Lung (tissue), 12 donors: ENCODE measurements around the gene TM4SF1. TPM values are rescaled to one million over a fixed set of nuclear protein-coding genes. Genes with fewer than 3 reads are reported as not detected.
A peak's percentile ranks its signal among the peaks of the same experiment; 100 is the strongest.

Source experiments
- ATAC-seq: fragments of 200-7000 bp; cut with Tn5 transposase; one replicate; pipeline ENCODE4 v1.9.1; 2020; ENCODE audit warnings: moderate number of reproducible peaks; ENCODE audit not compliant: insufficient read depth, low FRiP score
- DNase-seq, 3 donors: peaks; one replicate each; pipeline ENCODE4 v3.0.0-alpha.2; 2013 to 2017
- H3K27ac ChIP-seq, 2 donors: one replicate each; pipeline ENCODE4 v1.5.1; 2013; ENCODE audit warnings: mild to moderate bottlenecking in 2 of 2, moderate library complexity in 2 of 2, control low read depth in 1 of 2, inconsistent platforms in 1 of 2, low read depth in 1 of 2, low read length in 1 of 2
- H3K27me3 ChIP-seq, 3 donors: one replicate each; pipeline ENCODE4 v1.5.1; 2013; ENCODE audit warnings: low read length in 2 of 3; ENCODE audit not compliant: control insufficient read depth in 3 of 3, insufficient read depth in 3 of 3
- H3K36me3 ChIP-seq, 4 donors: one replicate each; pipeline ENCODE4 v1.5.1; 2013; ENCODE audit warnings: low read length in 4 of 4, mild to moderate bottlenecking in 1 of 4, moderate library complexity in 1 of 4; ENCODE audit not compliant: control insufficient read depth in 4 of 4, insufficient read depth in 4 of 4
- H3K4me1 ChIP-seq, 5 donors: one replicate each; pipeline ENCODE4 v1.5.1; 2013; ENCODE audit warnings: low read length in 5 of 5, mild to moderate bottlenecking in 2 of 5, moderate library complexity in 1 of 5; ENCODE audit not compliant: control insufficient read depth in 5 of 5, insufficient read depth in 5 of 5
- H3K4me3 ChIP-seq: one replicate; pipeline ENCODE4 v1.5.1; 2013; ENCODE audit warnings: mild to moderate bottlenecking, control low read depth, moderate library complexity
- H3K9ac ChIP-seq, 2 donors: one replicate each; pipeline ENCODE4 v1.5.1; 2013; ENCODE audit warnings: low read length in 2 of 2, control low read depth in 1 of 2; ENCODE audit not compliant: insufficient read depth in 1 of 2
- H3K9me3 ChIP-seq, 4 donors: one replicate each; pipeline ENCODE4 v1.5.1; 2013; ENCODE audit warnings: low read length in 3 of 4, mild to moderate bottlenecking in 1 of 4, moderate library complexity in 1 of 4; ENCODE audit not compliant: control insufficient read depth in 4 of 4, insufficient read depth in 3 of 4
- CTCF ChIP-seq: IDR thresholded peaks from 2 replicates; pipeline ENCODE4 v1.5.1; 2012; ENCODE audit warnings: mild to moderate bottlenecking; ENCODE audit errors: control extremely low read depth, extremely low read depth
- WGBS, 2 donors: extraction: QIAGEN DNeasy Blood & Tissue Kit; methylation state at CpG; one replicate each; pipeline ENCODE4 v1.1.7; 2013; 5-methylcytosine and 5-hydroxymethylcytosine counted together
- polyA plus RNA-seq, 2 donors: library from polyadenylated mRNA; stranded (reverse); fragments of 200-250 nt; gene quantifications; one replicate each; pipeline ENCODE4 v1.2.1, GENCODE V29; 2013
- total RNA-seq, 2 donors: library from RNA; depleted of rRNA in 1 of 2; stranded (reverse); fragments of >200 nt in 1 of 2; gene quantifications; one replicate each; pipeline ENCODE4 v1.2.1, GENCODE V29; 2014 to 2021
- donor health status: control.
- donor health status: control.
- donor health status: Bipolar disorder and iron deficiency.
- donor health status: healthy.
- donor health status: DM: yes; HTN: yes; CAD: no.

Gene TM4SF1
- total and polyA plus RNA-seq, 4 donors: 177 to 281 (median 238) TPM

- no peak overlapping the region for H3K9ac ChIP-seq
- H3K4me1 ChIP-seq: peaks cover 0 to 2% (median 0%) of the 10 kb centered on the region in 5 donors
- no peaks in the 10 kb centered on the region for H3K9me3 ChIP-seq
- WGBS, 2 donors: 66 to 73% methylated on average over 2 of the region's 2 CpGs
- no peak for TF ChIP-seq CTCF
- DNase-seq (no peak), ATAC-seq (no peak)
- H3K4me3 ChIP-seq: no peak overlapping the region
- H3K36me3 ChIP-seq: peaks cover 0 to 3% (median 0%) of the 10 kb centered on the region in 4 donors
- no peak overlapping the region for H3K27ac ChIP-seq
- H3K27me3 ChIP-seq: no peaks in the 10 kb centered on the region
Observed at GRCh38 chr3:149327156-149327555, 50.3 kb downstream of the TM4SF1 start.

- ATAC-seq (no peak), DNase-seq (no peak)
- H3K9me3 ChIP-seq: no peaks in the 10 kb centered on the region
- peaks cover 0 to 2% (median 0%) of the 10 kb centered on the region in 5 donors for H3K4me1 ChIP-seq
- no peaks in the 10 kb centered on the region for H3K27me3 ChIP-seq
- H3K4me3 ChIP-seq: no peak overlapping the region
- H3K27ac ChIP-seq: no peak overlapping the region
- no peak for TF ChIP-seq CTCF
- peaks cover 0 to 3% (median 0%) of the 10 kb centered on the region in 4 donors for H3K36me3 ChIP-seq
- H3K9ac ChIP-seq: no peak overlapping the region
Observed at GRCh38 chr3:149325581-149325980, 51.9 kb downstream of the TM4SF1 start.

- peaks cover 0 to 3% (median 0%) of the 10 kb centered on the region in 4 donors for H3K9me3 ChIP-seq
- H3K4me1 ChIP-seq: peaks cover 0 to 2% (median 0%) of the 10 kb centered on the region in 5 donors
- no peak for DNase-seq
- no peak for TF ChIP-seq CTCF
- no peak overlapping the region for H3K27ac ChIP-seq
- no peak overlapping the region for H3K9ac ChIP-seq
- ATAC-seq: no peak
- H3K4me3 ChIP-seq: no peak overlapping the region
- H3K27me3 ChIP-seq: no peaks in the 10 kb centered on the region
- H3K36me3 ChIP-seq: peaks cover 0 to 3% (median 0%) of the 10 kb centered on the region in 4 donors
Observed at GRCh38 chr3:149324332-149324731, 53.1 kb downstream of the TM4SF1 start.

GRCh38 chr3:149321640-149322039 is 55.8 kb downstream of the TM4SF1 start:
- peak; percentile 19 for ATAC-seq
- Histone ChIP-seq H3K4me1 (no peaks in the 10 kb centered on the region), H3K27me3 (no peaks in the 10 kb centered on the region), H3K27ac (no peak overlapping the region), H3K9me3 (peaks cover 0 to 3% (median 0%) of the 10 kb centered on the region in 4 donors), H3K36me3 (peaks cover 0 to 3% (median 0%) of the 10 kb centered on the region in 4 donors), H3K4me3 (no peak overlapping the region), H3K9ac (no peak overlapping the region)
- 61 to 84% methylated on average over 2 of the region's 2 CpGs for WGBS, 2 donors
- TF ChIP-seq CTCF: no peak
- DNase-seq: peak in 1 of 3 donors; percentile 49
